HG02884 (cell line): ENCODE measurements around the gene SEC23A.
"Not testable (repeated sequence)": the region's sequence is repeated elsewhere in the genome, so short reads cannot be mapped to it uniquely, and the experiment has no call there.

ENCODE experiments used
- ATAC-seq: cut with Tn5 transposase; IDR thresholded peaks from one replicate; pipeline ENCODE4 v1.9.1; 2021; ENCODE audit warnings: mild to moderate bottlenecking, moderate library complexity; ENCODE audit not compliant: unreplicated experiment

The SEC23A gene

GRCh38 chr14:39094515-39094914 lies 8.5 kb downstream of the SEC23A start:
- no peak for ATAC-seq

- no peak for ATAC-seq
These were observed 11.3 kb downstream of the SEC23A start for GRCh38 chr14:39091716-39092115.

DNA sequence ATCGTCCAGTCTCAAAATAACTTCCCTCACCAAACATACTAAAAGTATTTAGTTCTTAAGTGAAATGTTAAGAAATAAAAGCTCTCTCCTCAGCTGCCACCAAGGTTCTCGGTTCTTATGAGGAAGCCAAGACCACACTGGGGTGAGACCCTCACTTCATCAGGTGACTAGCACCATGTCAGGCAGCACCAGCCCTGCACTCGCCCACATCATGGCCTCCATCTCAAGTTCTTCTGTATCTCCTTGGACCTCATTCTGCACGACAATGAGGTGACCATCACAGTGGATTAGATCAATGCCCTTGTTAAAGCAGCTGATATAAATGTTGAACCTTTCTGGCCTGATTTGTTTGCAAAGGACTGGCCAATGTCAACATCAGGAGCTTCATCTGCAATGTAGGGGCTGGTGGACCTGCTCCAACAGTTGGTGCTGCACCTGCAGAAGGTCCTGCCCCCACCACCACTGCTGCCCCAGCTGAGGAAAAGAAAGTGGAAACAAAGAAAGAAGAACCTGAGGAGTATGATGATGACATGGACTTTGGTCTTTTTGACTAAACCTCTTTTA lies 12.4 kb downstream of the SEC23A start:
- ATAC-seq, result no peak

- no peak for ATAC-seq
These were observed 15.5 kb downstream of the SEC23A start for GRCh38 chr14:39087493-39087892.

- ATAC-seq, result no peak
These were observed 17.1 kb downstream of the SEC23A start for GRCh38 chr14:39085933-39086332.

DNA sequence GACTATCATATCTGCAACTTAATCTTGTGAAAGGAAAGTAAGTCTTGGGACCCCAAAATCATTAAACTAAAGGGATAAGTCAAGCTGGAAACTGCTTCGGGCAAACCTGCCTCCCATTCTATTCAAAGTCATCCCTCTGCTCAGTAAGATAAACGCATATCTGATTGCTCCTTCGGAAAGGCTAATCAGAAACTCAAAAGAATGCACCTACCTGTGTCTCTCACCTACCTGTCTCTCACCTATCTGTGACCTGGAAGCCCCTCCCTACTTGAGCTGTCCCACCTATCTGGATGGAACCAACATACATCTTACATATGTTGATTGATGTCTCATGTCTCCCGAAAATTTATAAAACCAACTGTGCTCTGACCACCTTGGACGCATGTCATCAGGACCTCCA lies 19.9 kb downstream of the SEC23A start:
- no peak for ATAC-seq

DNA sequence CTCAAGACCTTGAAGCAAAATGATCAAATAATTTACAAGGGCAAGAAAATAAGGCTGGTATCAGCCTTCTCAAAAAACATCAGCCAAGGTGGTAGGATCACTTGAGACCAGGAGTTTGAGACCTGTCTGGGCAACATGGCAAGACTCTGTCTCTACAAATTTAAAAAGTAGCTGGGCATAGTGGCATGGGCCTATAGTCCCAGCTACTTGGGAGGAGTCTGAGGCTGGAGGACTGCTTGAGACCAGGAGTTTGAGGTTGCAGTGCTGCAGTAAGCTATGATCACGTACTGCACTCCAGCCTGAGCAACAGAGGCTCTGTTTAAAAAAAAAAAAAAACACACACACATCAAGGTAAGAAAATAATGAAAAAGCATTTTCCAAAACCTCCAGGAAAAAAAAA lies 22.1 kb downstream of the SEC23A start:
- ATAC-seq, result no peak

DNA sequence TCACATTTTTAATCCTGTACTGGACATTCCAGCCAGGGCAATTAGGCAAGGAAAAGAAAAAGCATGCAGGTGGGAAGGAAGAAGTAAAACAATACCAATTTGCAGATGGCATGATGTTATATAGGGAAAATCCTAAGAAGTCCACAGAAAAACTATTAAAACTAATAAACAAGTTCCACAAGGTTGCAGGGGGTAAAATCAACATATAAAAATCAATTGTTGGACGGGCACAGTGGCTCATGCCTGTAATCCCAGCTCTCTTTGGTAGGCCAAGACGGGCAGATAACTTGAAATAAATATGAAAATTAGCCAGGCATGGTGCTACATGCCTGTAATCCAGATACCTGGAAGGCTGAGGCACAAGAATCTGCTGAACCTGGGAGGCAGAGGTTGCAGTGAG lies 31.9 kb downstream of the SEC23A start:
- ATAC-seq, result no peak

GRCh38 chr14:39069923-39070322 lies 33.1 kb downstream of the SEC23A start:
- no peak for ATAC-seq

GRCh38 chr14:39069169-39069805 lies 33.7 kb downstream of the SEC23A start:
- ATAC-seq, result not testable (repeated sequence)

GRCh38 chr14:39060818-39061437 lies 42.1 kb downstream of the SEC23A start:
- ATAC-seq, result peak; percentile 99

DNA sequence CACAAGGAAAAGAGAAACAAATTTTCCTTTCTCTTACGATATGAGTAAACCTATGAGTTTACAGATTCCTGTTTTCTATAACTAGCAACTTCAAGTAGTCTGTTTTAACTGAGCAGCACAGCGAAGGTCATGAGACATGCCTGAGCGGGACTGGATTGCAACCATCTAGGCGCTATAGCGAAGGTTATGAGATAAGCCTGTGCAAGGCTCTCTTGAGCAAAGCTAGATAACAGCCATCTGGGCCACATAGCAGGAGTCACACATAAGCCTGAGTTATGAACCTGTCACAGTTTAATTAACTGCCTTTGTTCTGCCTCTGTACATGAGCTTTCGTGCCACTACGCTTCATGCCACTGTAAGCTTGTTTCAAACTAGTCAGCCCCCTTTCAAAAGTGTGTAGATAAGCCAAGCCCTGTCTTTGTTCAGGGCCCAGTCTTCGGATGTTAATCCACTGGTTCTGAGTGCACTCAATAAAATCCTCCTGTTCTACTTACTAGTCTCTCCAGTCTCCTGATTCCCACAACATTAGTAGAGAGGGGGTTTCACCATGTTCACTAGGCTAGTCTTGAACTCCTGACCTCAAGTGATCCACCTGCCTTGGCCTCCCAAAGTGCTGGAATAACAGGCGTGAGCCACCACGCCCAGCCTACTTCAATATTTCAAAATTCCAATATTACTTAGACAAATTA lies 47.1 kb downstream of the SEC23A start:
- no peak for ATAC-seq

DNA sequence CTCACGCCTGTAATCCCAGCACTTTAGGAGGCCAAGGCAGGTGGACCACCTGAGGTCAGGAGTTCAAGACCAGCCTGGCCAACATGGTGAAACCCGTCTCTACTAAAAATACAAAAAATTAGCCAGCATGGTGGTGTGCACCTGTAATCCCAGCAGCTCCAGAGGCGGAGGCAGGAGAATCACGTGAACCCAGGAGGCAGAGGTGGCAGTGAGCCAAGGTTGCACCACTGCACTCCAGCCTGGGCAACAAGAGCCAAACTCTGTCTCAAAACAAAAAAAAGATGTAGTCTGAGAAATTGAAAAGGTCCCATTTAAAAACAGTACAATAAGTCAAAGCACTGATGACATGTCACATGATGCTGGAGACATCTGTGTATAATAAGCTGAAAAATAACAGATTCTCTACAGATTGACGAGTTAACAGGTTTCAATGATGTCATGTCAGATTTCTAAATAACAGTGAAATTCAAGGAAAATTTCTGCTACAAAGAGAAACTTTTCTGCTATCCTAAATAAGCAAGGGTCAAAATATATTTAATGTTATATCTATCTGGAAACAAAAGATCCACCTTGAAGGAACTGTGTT lies 50.1 kb downstream of the SEC23A start:
- ATAC-seq, result not testable (repeated sequence)

DNA sequence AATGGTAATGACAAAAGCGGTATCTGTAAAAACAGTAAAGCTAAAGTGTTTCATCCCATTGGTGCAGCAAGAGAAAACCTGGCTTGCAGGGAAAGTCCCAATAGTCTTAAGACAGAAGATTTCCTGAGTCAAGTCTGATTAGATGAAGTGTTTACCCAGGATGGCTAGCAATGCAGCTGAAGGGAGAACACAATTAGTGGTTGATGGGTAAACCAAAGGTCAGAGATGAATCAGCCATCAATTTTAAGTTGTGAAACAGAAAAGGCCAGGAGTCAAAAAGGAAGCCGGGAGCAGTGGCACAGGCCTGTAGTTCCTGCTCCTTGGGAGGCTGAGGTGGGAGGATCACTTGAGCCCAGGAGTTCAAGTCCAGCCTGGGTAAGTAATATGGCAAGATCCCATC lies 52.6 kb downstream of the SEC23A start:
- no peak for ATAC-seq

GRCh38 chr14:39045889-39046288 lies 57.1 kb downstream of the SEC23A start:
- ATAC-seq, result not testable (repeated sequence)

GRCh38 chr14:39043352-39043943 lies 59.6 kb downstream of the SEC23A start:
- no peak for ATAC-seq

DNA sequence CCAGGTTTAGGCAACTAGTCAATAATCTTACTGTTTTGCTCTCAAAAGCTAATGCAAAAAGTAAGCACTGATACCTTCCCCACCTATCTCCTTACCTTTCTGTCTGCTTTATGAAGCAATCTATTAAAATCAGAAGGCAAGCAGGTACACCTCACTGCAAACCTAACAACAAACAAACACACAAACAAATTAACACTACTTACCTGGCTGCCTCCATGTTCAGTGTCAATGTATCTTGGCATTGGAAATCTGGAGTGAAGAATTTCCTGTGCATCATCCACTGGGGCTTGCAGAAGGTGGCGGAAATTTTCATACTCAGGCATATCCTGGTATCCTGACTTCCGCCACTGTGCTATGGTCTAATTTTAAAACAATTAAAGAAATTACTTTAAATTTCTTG lies 62.5 kb downstream of the SEC23A start:
- no peak for ATAC-seq

DNA sequence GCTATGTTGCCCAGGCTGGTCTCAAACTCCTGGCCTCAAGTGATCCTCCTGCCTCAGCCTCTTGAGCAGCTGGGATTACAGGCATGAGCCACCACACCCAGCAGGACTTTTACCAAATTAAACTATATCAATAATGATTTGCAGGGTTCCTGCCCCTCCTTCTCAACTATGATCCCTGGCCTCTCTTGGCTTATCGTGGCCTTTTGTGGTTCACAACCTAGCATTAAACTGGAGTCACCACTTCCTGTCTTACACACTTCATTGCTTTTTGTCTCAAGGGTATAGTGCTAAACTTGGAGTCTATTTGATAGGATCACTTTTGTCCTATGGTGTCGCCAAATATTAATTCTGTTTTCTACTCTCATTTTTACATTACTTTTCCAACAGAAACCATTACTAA lies 64.5 kb downstream of the SEC23A start:
- no peak for ATAC-seq

DNA sequence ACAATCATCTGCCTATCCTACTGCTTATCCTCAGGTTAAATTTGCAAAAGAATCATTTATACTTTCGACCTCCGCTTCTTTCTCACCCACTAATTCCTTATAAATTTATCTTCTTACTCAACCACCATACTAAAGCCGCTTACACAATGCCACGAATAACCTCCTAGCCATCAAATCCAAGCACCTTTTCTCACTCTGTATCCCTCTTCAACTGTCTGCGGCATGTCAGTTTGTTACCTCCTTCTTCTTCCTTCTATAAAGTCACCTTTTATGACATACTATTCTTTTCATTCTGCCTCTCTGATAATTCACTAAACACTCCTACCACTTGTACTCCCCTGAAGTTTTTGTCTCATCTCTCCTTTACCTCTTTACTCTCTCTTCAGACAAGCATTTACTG lies 66.3 kb downstream of the SEC23A start:
- no peak for ATAC-seq

DNA sequence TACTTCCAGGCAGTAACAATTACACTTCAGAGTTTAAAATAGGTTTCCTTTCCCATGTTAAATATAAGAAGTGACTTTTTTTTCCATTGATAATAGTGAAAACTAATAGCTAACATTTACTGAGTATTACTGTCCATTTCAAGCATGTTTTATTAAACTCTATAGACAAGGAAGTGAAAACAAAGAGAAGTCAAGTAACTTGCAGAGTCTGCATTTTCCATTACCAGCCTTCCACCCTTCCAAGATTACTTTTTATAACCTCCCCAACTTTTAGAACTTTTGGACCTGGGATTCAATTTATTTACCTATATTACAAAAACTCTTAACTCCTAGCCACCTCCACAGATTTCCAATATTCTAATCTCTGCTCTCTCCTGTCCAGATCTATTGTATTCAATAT lies 67.7 kb downstream of the SEC23A start:
- no peak for ATAC-seq
